Body of pancreas (tissue), 4 donors: ENCODE results near the gene DGKA. TPM values are rescaled to one million over a fixed set of nuclear protein-coding genes. Genes with fewer than 3 reads are reported as not detected.
"Not testable (repeated sequence)": the region's sequence is repeated elsewhere in the genome, so short reads cannot be mapped to it uniquely, and the experiment has no call there.

Experiments used
- ATAC-seq: fragments of 150-250 bp; one replicate; pipeline ENCODE4 v1.9.1; 2016
- DNase-seq, 4 donors: peaks; one replicate each; pipeline ENCODE4 v3.0.0-alpha.2; 2019
- H3K27ac ChIP-seq, 4 donors: fragments of 200-600 bp; sonication (generic); 1 replicate in 3 of 4; 2 replicates in 1 of 4; pipeline versions ENCODE4 v1.5.1 to v1.6.1; 2016 to 2019; ENCODE audit warnings: mild to moderate bottlenecking in 1 of 4, mixed read lengths in 1 of 4, moderate library complexity in 1 of 4
- H3K27me3 ChIP-seq, 2 donors: fragments of 200-600 bp; sonication (generic); one replicate each; pipeline ENCODE4 v1.6.0; 2016; ENCODE audit warnings: mild to moderate bottlenecking in 1 of 2
- H3K36me3 ChIP-seq, 2 donors: fragments of 200-600 bp; sonication (generic); replicated peaks in 1 of 2; 2 replicates each; pipeline ENCODE4 v1.5.1; 2016; ENCODE audit warnings: low read depth in 2 of 2; ENCODE audit not compliant: insufficient read depth in 1 of 2
- H3K4me1 ChIP-seq: fragments of 200-600 bp; sonication (generic); one replicate; pipeline ENCODE4 v1.6.0; 2016
- H3K4me3 ChIP-seq, 2 donors: fragments of 200-600 bp; sonication (generic); 1 replicate in 1 of 2; 2 replicates in 1 of 2; pipeline ENCODE4 v1.5.1; 2016 to 2019
- H3K9me3 ChIP-seq, 3 donors: fragments of 200-600 bp; sonication (generic); 1 replicate in 2 of 3; 2 replicates in 1 of 3; pipeline ENCODE4 v1.5.1; 2016
- POLR2A ChIP-seq, 3 donors: fragments of 450-650 bp; IDR thresholded peaks; one replicate each; pipeline ENCODE4 v1.6.1; 2016; ENCODE audit warnings: antibody characterized with exemption in 3 of 3, mild to moderate bottlenecking in 2 of 3
- WGBS, 2 donors: methylation state at CpG; one replicate each; pipeline ENCODE4 v1.1.5; 2017; 5-methylcytosine and 5-hydroxymethylcytosine counted together
- intact Hi-C: fragments of 100-400 bp; cut with DNase I; formaldehyde crosslinking; loops from one replicate; pipeline ENCODE4 v1.15.1; 2023
- total RNA-seq, 2 donors: library from RNA; depleted of rRNA; stranded (reverse); fragments of >200 nt; gene quantifications; one replicate each; pipeline ENCODE4 v1.1.0, GENCODE V29; 2016
- TF ChIP-seq, protein P1 (sequence below), 7 experiments: fragments of 450-650 bp in 4 of 7; fragments of 200-600 bp in 3 of 7; sonication (generic) in 3 of 7; IDR thresholded peaks; one replicate each; pipeline ENCODE4 v1.5.1; 2016 to 2019; ENCODE audit warnings: antibody characterized with exemption in 7 of 7

DGKA gene
- total RNA-seq, 2 donors from 2014 or later = 33.3 to 128 TPM

GRCh38 chr12:55912908-55913307 is 18.1 kb upstream of the DGKA start:
- Histone ChIP-seq H3K36me3 (no peaks in the 10 kb centered on the region), H3K4me3 (no peak overlapping the region), H3K4me1 (peaks cover 68% of the 10 kb centered on the region), H3K9me3 (no peaks in the 10 kb centered on the region), H3K27ac (peak overlapping the region in 2 of 4 donors; percentile 19 to 36), H3K27me3 (no peaks in the 10 kb centered on the region)
- 49% methylated on average over 4 of the region's 4 CpGs for WGBS, 2 donors
- intact Hi-C loops = loop anchor here (10.0 kb wide), 1 partner anchor 78 kb away; no protein-coding TSS in a partner anchor
- DNase-seq (no peak), ATAC-seq (no peak)
- no peak for TF ChIP-seq POLR2A (IDR thresholded peaks at IDR 0.05)
- TF ChIP-seq, protein P1, sequence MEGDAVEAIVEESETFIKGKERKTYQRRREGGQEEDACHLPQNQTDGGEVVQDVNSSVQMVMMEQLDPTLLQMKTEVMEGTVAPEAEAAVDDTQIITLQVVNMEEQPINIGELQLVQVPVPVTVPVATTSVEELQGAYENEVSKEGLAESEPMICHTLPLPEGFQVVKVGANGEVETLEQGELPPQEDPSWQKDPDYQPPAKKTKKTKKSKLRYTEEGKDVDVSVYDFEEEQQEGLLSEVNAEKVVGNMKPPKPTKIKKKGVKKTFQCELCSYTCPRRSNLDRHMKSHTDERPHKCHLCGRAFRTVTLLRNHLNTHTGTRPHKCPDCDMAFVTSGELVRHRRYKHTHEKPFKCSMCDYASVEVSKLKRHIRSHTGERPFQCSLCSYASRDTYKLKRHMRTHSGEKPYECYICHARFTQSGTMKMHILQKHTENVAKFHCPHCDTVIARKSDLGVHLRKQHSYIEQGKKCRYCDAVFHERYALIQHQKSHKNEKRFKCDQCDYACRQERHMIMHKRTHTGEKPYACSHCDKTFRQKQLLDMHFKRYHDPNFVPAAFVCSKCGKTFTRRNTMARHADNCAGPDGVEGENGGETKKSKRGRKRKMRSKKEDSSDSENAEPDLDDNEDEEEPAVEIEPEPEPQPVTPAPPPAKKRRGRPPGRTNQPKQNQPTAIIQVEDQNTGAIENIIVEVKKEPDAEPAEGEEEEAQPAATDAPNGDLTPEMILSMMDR (IDR thresholded peaks at IDR 0.05) = no peak

DNA sequence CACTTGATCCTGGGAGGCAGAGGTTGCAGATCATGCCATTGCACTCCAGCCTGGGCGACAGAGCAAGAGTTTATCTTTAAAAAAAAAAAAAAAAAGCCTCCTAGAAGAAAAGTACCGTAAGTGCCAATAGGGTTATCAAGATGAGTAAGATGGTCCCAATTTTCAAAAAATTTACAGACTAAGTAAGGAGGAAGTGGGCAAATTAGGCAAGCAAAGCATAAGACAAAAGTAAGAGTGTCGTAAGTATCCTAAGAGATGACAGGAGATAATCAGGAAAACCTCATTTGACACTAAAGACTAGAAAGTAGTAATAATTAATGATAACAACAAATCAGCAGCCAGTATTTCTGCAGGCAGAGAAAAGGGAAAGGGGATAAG is 15.5 kb upstream of the DGKA start:
- intact Hi-C loops = loop anchor here (10.0 kb wide), 1 partner anchor 81 kb away; no protein-coding TSS in a partner anchor
- H3K4me3 ChIP-seq = no peak overlapping the region
- TF ChIP-seq, protein P1 (IDR thresholded peaks at IDR 0.05) = no peak
- no peak for TF ChIP-seq POLR2A (IDR thresholded peaks at IDR 0.05)
- H3K27ac ChIP-seq = peak overlapping the region in 1 of 4 donors; percentile 55
- no peak for DNase-seq
- H3K9me3 ChIP-seq = no peaks in the 10 kb centered on the region
- peaks cover 51% of the 10 kb centered on the region for H3K4me1 ChIP-seq
- WGBS, 2 donors = 46 to 52% methylated on average over 3 of the region's 3 CpGs
- ATAC-seq = no peak
- H3K36me3 ChIP-seq = no peaks in the 10 kb centered on the region
- H3K27me3 ChIP-seq = no peaks in the 10 kb centered on the region

DNA sequence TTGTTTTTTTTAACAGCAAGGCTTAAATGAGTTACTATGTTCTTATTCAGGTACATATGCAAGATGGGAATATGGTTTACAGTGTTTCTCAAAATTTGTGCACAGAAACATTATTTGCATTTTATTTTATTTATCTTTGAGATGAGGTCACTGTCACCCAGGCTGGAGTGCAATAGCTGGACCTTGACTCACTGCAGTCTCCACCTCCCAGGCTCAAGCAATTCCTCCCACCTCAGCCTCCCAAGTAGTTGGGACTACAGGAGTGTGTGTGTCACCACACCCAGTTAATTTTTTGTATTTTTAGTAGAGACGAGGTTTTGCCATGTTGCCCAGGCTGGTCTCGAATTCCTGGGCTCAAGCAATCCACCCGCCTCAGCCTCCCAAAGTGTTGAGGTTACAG is 11.9 kb upstream of the DGKA start:
- not testable (repeated sequence) for ATAC-seq, H3K4me3 ChIP-seq, H3K9me3 ChIP-seq, H3K36me3 ChIP-seq, DNase-seq, H3K27me3 ChIP-seq, H3K27ac ChIP-seq
- WGBS, 2 donors = 75 to 77% methylated on average over 3 of the region's 3 CpGs
- H3K4me1 ChIP-seq = peaks cover 28% of the 10 kb centered on the region
- intact Hi-C loops = loop anchor here (10.0 kb wide), 1 partner anchor 84 kb away; no protein-coding TSS in a partner anchor

- intact Hi-C loops = no loop called here
- 83 to 97% methylated on average over 3 of the region's 3 CpGs for WGBS, 2 donors
Observed at GRCh38 chr12:55922126-55922525, 8.8 kb upstream of the DGKA start.

DNA sequence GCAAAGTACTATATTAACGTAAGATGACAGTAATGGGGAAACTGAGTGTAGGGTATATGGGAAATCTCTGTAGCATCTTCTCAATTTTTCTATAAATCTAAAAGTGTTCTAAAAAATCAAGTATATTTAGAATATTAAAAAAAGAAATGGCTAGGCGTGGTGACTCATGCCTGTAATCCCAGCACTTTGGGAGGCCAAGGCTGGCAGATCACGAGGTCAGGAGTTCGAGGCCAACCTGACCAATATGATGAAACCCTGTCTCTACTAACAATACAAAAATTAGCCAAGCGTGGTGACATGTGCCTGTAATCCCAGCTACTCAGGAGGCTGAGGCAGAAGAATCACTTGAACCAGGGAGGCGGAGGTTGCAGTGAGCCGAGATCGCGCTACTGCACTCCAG is 7.3 kb upstream of the DGKA start:
- H3K27ac ChIP-seq, DNase-seq, H3K9me3 ChIP-seq, H3K4me3 ChIP-seq, ATAC-seq, H3K36me3 ChIP-seq, H3K27me3 ChIP-seq, intact Hi-C loops: not testable (repeated sequence)
- peaks cover 29% of the 10 kb centered on the region for H3K4me1 ChIP-seq
- 89 to 91% methylated on average over 9 of the region's 9 CpGs for WGBS, 2 donors

More at GRCh38 chr12:55922126-55922525, 8.8 kb upstream of the DGKA start:
- H3K36me3 ChIP-seq = peaks cover 0 to 3% of the 10 kb centered on the region in 2 donors
- no peaks in the 10 kb centered on the region for H3K9me3 ChIP-seq
- no peak overlapping the region for H3K4me3 ChIP-seq
- H3K4me1 ChIP-seq = peaks cover 22% of the 10 kb centered on the region
- H3K27ac ChIP-seq = no peak overlapping the region
- DNase-seq = no peak
- ATAC-seq = no peak
- H3K27me3 ChIP-seq = no peaks in the 10 kb centered on the region
- TF ChIP-seq, protein P1 (IDR thresholded peaks at IDR 0.05) = no peak
- no peak for TF ChIP-seq POLR2A (IDR thresholded peaks at IDR 0.05)

GRCh38 chr12:55925371-55925770 is 5.6 kb upstream of the DGKA start:
- Histone ChIP-seq H3K27me3 (no peaks in the 10 kb centered on the region), H3K27ac (no peak overlapping the region), H3K4me3 (no peak overlapping the region), H3K36me3 (peaks cover 0 to 3% of the 10 kb centered on the region in 2 donors), H3K4me1 (peaks cover 30% of the 10 kb centered on the region), H3K9me3 (no peaks in the 10 kb centered on the region)
- ATAC-seq = no peak
- DNase-seq = no peak
- 66 to 67% methylated on average over 4 of the region's 4 CpGs for WGBS, 2 donors
- intact Hi-C loops = no loop called here
- TF ChIP-seq POLR2A (IDR thresholded peaks at IDR 0.05) = no peak
- TF ChIP-seq, protein P1 (IDR thresholded peaks at IDR 0.05) = no peak
